ENCODE data around the gene ST6GALNAC3.

DNA sequence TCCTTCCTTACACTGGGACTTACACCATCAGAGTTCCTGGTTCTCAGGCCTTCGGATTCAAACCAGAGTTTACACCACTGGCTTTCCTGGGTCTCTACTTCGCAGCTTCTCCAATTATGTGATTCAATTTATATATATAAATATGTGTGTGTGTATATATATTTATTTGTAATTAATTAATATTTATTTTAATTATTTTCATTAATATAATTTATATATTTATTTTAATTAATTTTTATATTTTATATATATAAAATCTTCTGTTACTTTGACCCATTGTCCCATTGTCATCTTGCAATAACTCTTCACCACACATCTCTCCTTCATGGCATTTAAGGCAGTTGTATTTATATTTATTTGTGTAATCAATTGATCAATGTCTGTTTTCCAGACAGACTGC is 28.4 kb upstream of the ST6GALNAC3 start:
- TF ChIP-seq CTCF (IDR thresholded peaks at IDR 0.05), result no peak
- no peak for TF ChIP-seq POLR2A (IDR thresholded peaks at IDR 0.05)

Measured in heart left ventricle (tissue), 13 donors.